DMS 273 (cell line): ENCODE results near the gene TNK2.

Experiments used
- DNase-seq: peaks from one replicate; lab custom pipeline; 2025; ENCODE audit not compliant: unreplicated experiment; lab: John Stamatoyannopoulos, UW

TNK2 gene

GRCh38 chr3:195854628-195855294, 53.6 kb downstream of the TNK2 start:
- no peak for DNase-seq

GRCh38 chr3:195853996-195854395, 54.4 kb downstream of the TNK2 start:
- DNase-seq: no peak

- no peak for DNase-seq
Measured at GRCh38 chr3:195853036-195853435, 55.3 kb downstream of the TNK2 start.

GRCh38 chr3:195850857-195851543, 57.4 kb downstream of the TNK2 start:
- peak; percentile 98 for DNase-seq

GRCh38 chr3:195849322-195850074, 58.9 kb downstream of the TNK2 start:
- peak; percentile 93 for DNase-seq

- DNase-seq: no peak
Measured at GRCh38 chr3:195847055-195847950, 61.0 kb downstream of the TNK2 start.

- DNase-seq: no peak
Measured at GRCh38 chr3:195845483-195845882, 62.9 kb downstream of the TNK2 start.

- no peak for DNase-seq
Measured at GRCh38 chr3:195844671-195845218, 63.6 kb downstream of the TNK2 start.

- DNase-seq: no peak
Measured at GRCh38 chr3:195839260-195840010, 68.9 kb downstream of the TNK2 start.

- DNase-seq: no peak
Measured at GRCh38 chr3:195838714-195839113, 69.6 kb downstream of the TNK2 start.

- no peak for DNase-seq
Measured at GRCh38 chr3:195836476-195837135, 71.7 kb downstream of the TNK2 start.

- no peak for DNase-seq
Measured at GRCh38 chr3:195835791-195836190, 72.6 kb downstream of the TNK2 start.

- no peak for DNase-seq
Measured at GRCh38 chr3:195834675-195835583, 73.4 kb downstream of the TNK2 start.

GRCh38 chr3:195829897-195830254, 78.5 kb downstream of the TNK2 start:
- no peak for DNase-seq

- no peak for DNase-seq
Measured at GRCh38 chr3:195828762-195829161, 79.6 kb downstream of the TNK2 start.

GRCh38 chr3:195825857-195826804, 82.2 kb downstream of the TNK2 start:
- DNase-seq: no peak

GRCh38 chr3:195825191-195825588, 83.2 kb downstream of the TNK2 start:
- DNase-seq: no peak
